Measurements from ENCODE around the gene CCDC185. TPM values are rescaled to one million over a fixed set of nuclear protein-coding genes. Genes with fewer than 3 reads are reported as not detected.

Gene CCDC185
- total RNA-seq, 3 donors from 2014 or later (not counting 1 experiment from before 2014, with no cell fraction given) = not detected

GRCh38 chr1:223419115-223419514, 25.9 kb downstream of the CCDC185 start:
- no peak overlapping the region for H3K27ac ChIP-seq (ENCODE audit: low read length)
- no peaks in the 10 kb centered on the region for H3K9me3 Mint-ChIP-seq
- no peaks in the 10 kb centered on the region for H3K4me1 Mint-ChIP-seq
- ATAC-seq (no peak), DNase-seq (no peak)
- H3K9me3 ChIP-seq (ENCODE audit: control insufficient read depth, insufficient read depth, low read length) = no peaks in the 10 kb centered on the region
- no peak overlapping the region for H3K4me3 Mint-ChIP-seq
- no peaks in the 10 kb centered on the region for H3K27me3 ChIP-seq (ENCODE audit: control insufficient read depth, insufficient read depth, low read length)
- no peak overlapping the region for H3K27ac Mint-ChIP-seq
- no peaks in the 10 kb centered on the region for H3K36me3 ChIP-seq (ENCODE audit: control insufficient read depth, insufficient read depth, low read length)
- TF ChIP-seq, protein P1, sequence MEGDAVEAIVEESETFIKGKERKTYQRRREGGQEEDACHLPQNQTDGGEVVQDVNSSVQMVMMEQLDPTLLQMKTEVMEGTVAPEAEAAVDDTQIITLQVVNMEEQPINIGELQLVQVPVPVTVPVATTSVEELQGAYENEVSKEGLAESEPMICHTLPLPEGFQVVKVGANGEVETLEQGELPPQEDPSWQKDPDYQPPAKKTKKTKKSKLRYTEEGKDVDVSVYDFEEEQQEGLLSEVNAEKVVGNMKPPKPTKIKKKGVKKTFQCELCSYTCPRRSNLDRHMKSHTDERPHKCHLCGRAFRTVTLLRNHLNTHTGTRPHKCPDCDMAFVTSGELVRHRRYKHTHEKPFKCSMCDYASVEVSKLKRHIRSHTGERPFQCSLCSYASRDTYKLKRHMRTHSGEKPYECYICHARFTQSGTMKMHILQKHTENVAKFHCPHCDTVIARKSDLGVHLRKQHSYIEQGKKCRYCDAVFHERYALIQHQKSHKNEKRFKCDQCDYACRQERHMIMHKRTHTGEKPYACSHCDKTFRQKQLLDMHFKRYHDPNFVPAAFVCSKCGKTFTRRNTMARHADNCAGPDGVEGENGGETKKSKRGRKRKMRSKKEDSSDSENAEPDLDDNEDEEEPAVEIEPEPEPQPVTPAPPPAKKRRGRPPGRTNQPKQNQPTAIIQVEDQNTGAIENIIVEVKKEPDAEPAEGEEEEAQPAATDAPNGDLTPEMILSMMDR (IDR thresholded peaks at IDR 0.05) = no peak
- no peaks in the 10 kb centered on the region for H3K4me1 ChIP-seq (ENCODE audit: control insufficient read depth, insufficient read depth, low read length)
- H3K36me3 Mint-ChIP-seq = no peaks in the 10 kb centered on the region
- intact Hi-C loops (cut with micrococcal nuclease) = no loop called here
- H3K4me3 ChIP-seq (ENCODE audit: low read length) = no peak overlapping the region
- H3K27me3 Mint-ChIP-seq (ENCODE audit: low read depth in 2 of 2) = peaks cover 7 to 18% of the 10 kb centered on the region in 2 donors
- 91% methylated on average over 8 of the region's 8 CpGs for WGBS (ENCODE audit: insufficient coverage)

GRCh38 chr1:223419561-223419960, 26.3 kb downstream of the CCDC185 start:
- TF ChIP-seq, protein P1 (IDR thresholded peaks at IDR 0.05) = no peak
- Histone ChIP-seq H3K27ac (ENCODE audit: low read length) (no peak overlapping the region), H3K27me3 (ENCODE audit: control insufficient read depth, insufficient read depth, low read length) (no peaks in the 10 kb centered on the region), H3K36me3 (ENCODE audit: control insufficient read depth, insufficient read depth, low read length) (no peaks in the 10 kb centered on the region), H3K9me3 (ENCODE audit: control insufficient read depth, insufficient read depth, low read length) (no peaks in the 10 kb centered on the region), H3K4me3 (ENCODE audit: low read length) (no peak overlapping the region), H3K4me1 (ENCODE audit: control insufficient read depth, insufficient read depth, low read length) (no peaks in the 10 kb centered on the region)
- H3K4me3 Mint-ChIP-seq = no peak overlapping the region
- 88% methylated on average over 10 of the region's 10 CpGs for WGBS (ENCODE audit: insufficient coverage)
- intact Hi-C loops (cut with micrococcal nuclease) = no loop called here
- H3K9me3 Mint-ChIP-seq = no peaks in the 10 kb centered on the region
- H3K4me1 Mint-ChIP-seq = no peaks in the 10 kb centered on the region
- peaks cover 6 to 13% of the 10 kb centered on the region in 2 donors for H3K27me3 Mint-ChIP-seq (ENCODE audit: low read depth in 2 of 2)
- ATAC-seq (no peak), DNase-seq (no peak)
- no peak overlapping the region for H3K27ac Mint-ChIP-seq
- H3K36me3 Mint-ChIP-seq = no peaks in the 10 kb centered on the region

DNA sequence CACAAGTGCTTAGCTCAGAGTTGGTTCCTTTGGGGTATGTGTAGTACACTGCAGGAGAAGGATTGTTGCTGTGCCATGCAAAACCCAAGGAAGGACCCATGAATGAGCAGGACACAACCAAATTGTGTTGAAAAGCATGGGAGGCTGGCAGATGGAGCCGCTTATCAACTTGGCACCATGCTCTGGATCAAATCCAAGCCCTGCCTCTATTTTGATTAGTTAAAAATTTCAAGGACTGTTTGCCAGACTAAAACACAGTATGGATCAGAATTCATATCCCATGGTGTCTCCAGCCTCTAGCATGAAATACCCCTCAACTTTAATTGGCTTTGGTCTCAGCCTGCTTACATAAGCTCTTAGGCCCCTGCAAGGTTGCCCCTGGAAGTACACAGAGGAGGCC, 27.8 kb downstream of the CCDC185 start:
- no peaks in the 10 kb centered on the region for H3K9me3 Mint-ChIP-seq
- Histone ChIP-seq H3K27ac (ENCODE audit: low read length) (no peak overlapping the region), H3K9me3 (ENCODE audit: control insufficient read depth, insufficient read depth, low read length) (no peaks in the 10 kb centered on the region), H3K36me3 (ENCODE audit: control insufficient read depth, insufficient read depth, low read length) (no peaks in the 10 kb centered on the region), H3K4me3 (ENCODE audit: low read length) (no peak overlapping the region), H3K4me1 (ENCODE audit: control insufficient read depth, insufficient read depth, low read length) (no peaks in the 10 kb centered on the region), H3K27me3 (ENCODE audit: control insufficient read depth, insufficient read depth, low read length) (no peaks in the 10 kb centered on the region)
- H3K27me3 Mint-ChIP-seq (ENCODE audit: low read depth in 2 of 2) = peaks cover 9 to 20% of the 10 kb centered on the region in 2 donors
- no peak for DNase-seq
- no peak overlapping the region for H3K27ac Mint-ChIP-seq
- intact Hi-C loops (cut with micrococcal nuclease) = no loop called here
- H3K4me1 Mint-ChIP-seq = no peaks in the 10 kb centered on the region
- TF ChIP-seq, protein P1 (IDR thresholded peaks at IDR 0.05) = no peak
- ATAC-seq = no peak
- 100% methylated on average over 1 of the region's 1 CpG for WGBS (ENCODE audit: insufficient coverage)
- H3K4me3 Mint-ChIP-seq = no peak overlapping the region
- H3K36me3 Mint-ChIP-seq = no peaks in the 10 kb centered on the region

DNA sequence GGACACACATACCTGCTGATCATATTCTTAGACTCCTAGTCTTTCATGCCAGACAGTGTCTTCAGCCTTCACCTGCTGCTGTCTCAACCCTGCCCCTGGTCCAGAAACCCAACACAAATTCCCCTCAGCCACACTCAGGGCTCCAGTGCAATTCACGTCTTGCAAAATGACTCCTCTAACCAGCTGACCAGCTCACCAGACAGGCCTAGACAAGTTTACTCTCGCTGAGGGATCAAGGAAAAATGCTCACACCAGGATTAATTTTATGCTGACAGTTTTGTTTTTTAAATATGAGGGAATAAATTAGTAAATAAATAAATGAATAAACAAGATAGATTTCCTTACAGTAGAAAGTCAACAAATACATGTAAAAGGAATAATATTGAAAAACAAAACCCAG, 28.5 kb downstream of the CCDC185 start:
- WGBS (ENCODE audit: insufficient coverage) = 46% methylated on average over 2 of the region's 2 CpGs
- no peaks in the 10 kb centered on the region for H3K4me1 Mint-ChIP-seq

More for the DNA sequence above, 28.5 kb downstream of the CCDC185 start:
- TF ChIP-seq, protein P1 (IDR thresholded peaks at IDR 0.05) = no peak
- intact Hi-C loops (cut with micrococcal nuclease) = no loop called here
- Histone ChIP-seq H3K36me3 (ENCODE audit: control insufficient read depth, insufficient read depth, low read length) (no peaks in the 10 kb centered on the region), H3K4me3 (ENCODE audit: low read length) (no peak overlapping the region), H3K27me3 (ENCODE audit: control insufficient read depth, insufficient read depth, low read length) (no peaks in the 10 kb centered on the region), H3K27ac (ENCODE audit: low read length) (no peak overlapping the region), H3K4me1 (ENCODE audit: control insufficient read depth, insufficient read depth, low read length) (no peaks in the 10 kb centered on the region), H3K9me3 (ENCODE audit: control insufficient read depth, insufficient read depth, low read length) (no peaks in the 10 kb centered on the region)
- Mint-ChIP-seq H3K36me3 (no peaks in the 10 kb centered on the region), H3K9me3 (no peaks in the 10 kb centered on the region), H3K4me3 (no peak overlapping the region), H3K27ac (no peak overlapping the region), H3K27me3 (ENCODE audit: low read depth in 2 of 2) (peaks cover 9 to 27% of the 10 kb centered on the region in 2 donors)
- DNase-seq = no peak
- ATAC-seq = no peak

Data from natural killer cell (primary cell).